IPS DF 19.7 (cell line): ENCODE data around the gene TRIM22.
"Not testable (repeated sequence)": the region's sequence is repeated elsewhere in the genome, so short reads cannot be mapped to it uniquely, and the experiment has no call there.

ENCODE experiments used
- DNase-seq: peaks from one replicate; pipeline ENCODE4 v3.0.0-alpha.2; 2013; ENCODE audit warnings: low read depth, low spot score

TRIM22 gene

DNA sequence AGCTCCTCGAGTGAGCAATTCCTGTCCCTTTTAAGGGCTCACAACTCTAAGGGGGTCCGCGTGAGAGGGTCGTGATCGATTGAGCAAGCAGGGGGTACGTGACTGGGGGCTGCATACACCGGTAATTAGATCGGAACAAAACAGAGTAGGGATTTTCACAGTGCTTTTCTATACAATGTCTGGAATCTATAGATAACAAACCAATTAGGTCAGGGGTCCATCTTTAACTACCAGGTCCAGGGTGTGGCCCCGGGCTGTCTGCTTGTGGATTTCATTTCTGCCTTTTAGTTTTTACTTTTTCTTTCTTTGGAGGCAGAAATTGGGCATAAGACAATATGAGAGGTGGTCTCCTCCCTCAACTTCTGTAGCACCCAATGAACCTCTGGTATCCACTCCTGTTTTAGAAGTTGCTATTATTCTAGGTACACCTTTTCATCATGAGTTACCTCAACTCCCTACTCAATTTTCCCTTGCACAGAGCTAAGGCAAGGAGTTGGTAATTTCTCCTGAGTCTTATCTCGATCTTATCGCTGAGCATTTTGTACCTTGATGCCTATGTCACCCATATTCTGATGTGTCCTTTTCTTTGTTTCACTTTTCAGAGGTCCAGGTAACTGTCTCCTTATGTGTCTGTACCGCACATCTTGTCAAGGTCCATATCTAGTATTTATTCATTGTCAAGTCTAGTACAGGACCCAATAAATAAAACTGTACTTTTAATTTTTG is 1.8 kb downstream of the TRIM22 start:
- not testable (repeated sequence) for DNase-seq

DNA sequence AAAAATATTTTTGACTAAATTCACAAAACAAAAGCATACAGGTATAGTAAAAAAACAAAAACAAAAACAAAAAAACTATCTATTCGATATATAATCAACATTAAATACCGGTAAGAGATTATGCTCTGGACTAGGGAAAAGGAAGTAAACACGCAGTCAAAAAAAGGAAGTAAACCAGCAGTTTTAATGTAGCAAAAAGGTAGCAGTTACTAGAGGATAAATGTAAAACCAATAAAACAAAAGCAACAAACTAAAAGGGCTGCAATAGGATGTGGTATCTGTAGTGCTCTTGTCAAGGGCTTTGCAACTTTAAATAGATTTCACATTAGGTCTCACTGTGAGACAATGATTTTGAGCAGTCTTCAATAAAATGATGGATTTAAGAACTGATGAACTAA is 2.4 kb downstream of the TRIM22 start:
- no peak for DNase-seq

DNA sequence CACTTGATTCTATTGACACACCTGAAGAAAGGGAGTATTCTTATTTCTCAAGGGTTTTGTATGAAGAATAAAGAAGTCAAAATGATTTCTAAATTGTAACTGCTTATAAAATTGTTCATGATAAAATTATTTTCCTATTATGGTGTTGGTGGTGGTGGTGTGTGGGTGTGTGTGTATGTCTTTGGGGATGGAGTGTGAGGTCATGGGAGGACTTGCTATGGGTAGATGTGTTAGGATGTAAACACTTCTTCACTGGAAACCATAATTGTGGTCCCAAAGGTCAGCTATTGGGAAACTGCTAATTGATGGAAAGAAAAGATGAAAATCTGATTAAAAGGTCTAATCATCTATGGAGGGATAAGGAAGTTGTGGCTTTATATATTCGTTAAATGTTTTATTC is 5.1 kb downstream of the TRIM22 start:
- DNase-seq = no peak

DNA sequence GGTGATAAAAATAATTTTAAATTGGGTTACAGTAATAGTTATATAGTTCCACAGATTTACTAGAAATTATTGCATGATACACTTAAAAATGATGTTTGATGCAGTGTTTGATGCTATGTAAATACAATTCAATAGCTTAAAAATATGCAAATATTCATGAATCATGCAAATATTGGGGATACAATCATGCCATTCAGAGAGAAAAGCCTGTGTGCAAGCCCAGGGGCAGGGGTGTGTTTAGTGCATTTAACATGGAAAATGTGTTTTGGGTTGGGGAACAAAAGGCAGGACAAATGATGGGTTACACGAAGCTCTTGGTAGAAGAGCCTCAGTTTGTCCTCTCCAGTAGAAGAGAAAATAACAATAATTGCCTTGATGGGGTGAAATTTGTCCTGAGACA is 6.0 kb downstream of the TRIM22 start:
- DNase-seq = no peak

DNA sequence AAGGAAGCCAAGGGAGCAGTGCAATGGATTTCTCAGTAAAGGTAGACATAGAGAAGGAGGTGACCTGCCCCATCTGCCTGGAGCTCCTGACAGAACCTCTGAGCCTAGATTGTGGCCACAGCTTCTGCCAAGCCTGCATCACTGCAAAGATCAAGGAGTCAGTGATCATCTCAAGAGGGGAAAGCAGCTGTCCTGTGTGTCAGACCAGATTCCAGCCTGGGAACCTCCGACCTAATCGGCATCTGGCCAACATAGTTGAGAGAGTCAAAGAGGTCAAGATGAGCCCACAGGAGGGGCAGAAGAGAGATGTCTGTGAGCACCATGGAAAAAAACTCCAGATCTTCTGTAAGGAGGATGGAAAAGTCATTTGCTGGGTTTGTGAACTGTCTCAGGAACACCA is 6.6 kb downstream of the TRIM22 start:
- no peak for DNase-seq

DNA sequence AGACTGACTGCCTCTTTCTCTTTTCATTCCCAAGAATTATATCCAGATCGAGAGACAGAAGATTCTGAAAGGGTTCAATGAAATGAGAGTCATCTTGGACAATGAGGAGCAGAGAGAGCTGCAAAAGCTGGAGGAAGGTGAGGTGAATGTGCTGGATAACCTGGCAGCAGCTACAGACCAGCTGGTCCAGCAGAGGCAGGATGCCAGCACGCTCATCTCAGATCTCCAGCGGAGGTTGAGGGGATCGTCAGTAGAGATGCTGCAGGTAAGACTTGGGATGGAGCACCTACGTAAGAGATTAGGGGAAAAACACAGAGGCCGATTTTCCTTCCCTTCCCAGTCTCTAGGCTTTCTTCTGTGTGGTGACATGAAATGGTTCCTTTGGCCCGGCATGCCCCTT is 8.7 kb downstream of the TRIM22 start:
- DNase-seq = no peak

- DNase-seq = no peak
These were observed 10.9 kb downstream of the TRIM22 start for GRCh38 chr11:5700421-5701054.

DNA sequence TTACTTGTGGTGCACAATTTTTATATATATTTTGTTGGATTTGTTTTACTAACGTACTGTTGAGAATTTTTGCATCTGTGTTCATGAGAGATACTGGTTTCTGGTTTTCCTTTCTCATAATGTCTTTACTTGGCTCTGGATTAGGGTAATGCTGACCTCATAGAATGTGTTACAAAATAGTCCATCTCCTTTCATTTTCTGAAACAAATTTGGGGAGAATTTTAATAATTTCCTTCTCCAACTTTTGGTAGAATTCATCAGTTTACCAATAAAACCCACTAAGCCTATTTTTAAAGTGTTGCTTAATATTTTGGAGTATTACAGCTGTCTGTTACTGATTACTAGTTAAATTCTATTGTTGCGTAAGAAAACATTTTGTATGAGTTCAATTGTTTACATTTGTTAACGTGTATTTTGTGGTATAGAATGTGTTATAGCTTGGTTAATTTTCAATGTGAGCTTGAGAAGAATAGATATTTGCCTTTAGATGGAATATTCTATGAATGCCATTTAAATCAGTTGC is 11.5 kb downstream of the TRIM22 start:
- no peak for DNase-seq

- DNase-seq = no peak
These were observed 14.3 kb downstream of the TRIM22 start for GRCh38 chr11:5703741-5704536.

DNA sequence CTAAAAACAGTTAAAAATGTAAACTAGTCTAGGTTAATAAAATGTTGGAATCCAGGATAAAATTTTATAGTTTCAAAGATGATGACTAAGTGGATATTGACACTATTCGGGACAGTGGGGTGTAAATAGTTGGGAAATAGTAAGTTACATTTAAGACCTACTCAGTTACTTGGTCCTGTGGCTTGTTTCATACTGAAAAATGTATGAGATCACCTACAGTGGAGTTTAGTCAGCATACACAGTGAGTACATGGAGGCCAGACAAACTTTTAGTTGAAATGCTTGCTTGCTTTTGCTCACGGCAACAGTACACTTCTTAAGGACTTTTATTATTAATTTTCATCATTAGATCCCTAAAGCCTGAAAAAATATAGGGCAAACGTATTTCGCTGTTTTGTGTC is 16.1 kb downstream of the TRIM22 start:
- no peak for DNase-seq

DNA sequence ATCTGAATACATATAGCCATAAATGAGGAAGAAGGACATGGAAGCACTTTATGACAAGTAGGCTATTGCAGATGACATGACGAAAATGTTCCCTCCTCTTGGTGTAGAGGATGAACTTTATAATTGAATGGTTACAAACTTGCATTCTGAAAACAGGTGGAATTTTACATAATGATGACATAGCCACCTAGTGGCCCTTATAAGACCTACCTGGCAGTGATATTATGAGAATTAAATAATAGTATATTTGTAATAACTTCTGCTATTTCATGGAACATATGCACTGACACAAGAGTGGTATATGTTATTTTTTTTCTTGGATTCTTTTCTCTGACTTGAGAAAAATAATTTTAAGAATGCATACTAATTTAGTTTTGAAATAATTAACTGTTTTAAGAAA is 22.9 kb downstream of the TRIM22 start:
- DNase-seq = no peak

- no peak for DNase-seq
These were observed 24.1 kb downstream of the TRIM22 start for GRCh38 chr11:5713695-5714094.

DNA sequence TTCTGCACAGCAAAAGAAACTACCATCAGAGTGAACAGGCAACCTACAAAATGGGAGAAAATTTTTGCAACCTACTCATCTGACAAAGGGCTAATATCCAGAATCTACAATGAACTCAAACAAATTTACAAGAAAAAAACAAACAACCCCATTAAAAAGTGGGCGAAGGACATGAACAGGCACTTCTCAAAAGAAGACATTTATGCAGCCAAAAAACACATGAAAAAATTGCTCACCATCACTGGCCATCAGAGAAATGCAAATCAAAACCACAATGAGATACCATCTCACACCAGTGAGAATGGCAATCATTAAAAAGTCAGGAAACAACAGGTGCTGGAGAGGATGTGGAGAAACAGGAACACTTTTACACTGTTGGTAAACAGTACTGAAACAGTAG is 26.9 kb downstream of the TRIM22 start:
- DNase-seq = not testable (repeated sequence)

GRCh38 chr11:5719703-5720495 is 30.3 kb downstream of the TRIM22 start:
- DNase-seq = no peak

GRCh38 chr11:5722622-5723021 is 33.0 kb downstream of the TRIM22 start:
- no peak for DNase-seq

DNA sequence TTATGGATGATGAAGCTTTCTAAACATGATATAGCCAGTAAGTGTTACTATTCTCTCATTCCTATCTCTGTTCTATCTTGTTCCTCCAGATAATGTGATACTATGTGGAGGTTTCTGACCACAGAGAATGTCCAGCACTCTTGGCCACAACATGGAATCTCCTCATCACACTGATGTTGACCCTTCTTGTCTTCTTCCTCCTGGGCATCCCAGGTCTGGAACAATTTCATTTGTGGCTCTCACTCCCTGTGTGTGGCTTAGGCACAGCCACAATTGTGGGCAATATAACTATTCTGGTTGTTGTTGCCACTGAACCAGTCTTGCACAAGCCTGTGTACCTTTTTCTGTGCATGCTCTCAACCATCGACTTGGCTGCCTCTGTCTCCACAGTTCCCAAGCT is 36.8 kb downstream of the TRIM22 start:
- DNase-seq = no peak

GRCh38 chr11:5727691-5728090 is 38.1 kb downstream of the TRIM22 start:
- DNase-seq = no peak

GRCh38 chr11:5736396-5736795 is 46.8 kb downstream of the TRIM22 start, which contains the start of gene OR56B1:
TSS of gene OR56B1 (plus strand) at chr11:5736448. CDS start at chr11:5736517, 69 bp downstream.
- no peak for DNase-seq

DNA sequence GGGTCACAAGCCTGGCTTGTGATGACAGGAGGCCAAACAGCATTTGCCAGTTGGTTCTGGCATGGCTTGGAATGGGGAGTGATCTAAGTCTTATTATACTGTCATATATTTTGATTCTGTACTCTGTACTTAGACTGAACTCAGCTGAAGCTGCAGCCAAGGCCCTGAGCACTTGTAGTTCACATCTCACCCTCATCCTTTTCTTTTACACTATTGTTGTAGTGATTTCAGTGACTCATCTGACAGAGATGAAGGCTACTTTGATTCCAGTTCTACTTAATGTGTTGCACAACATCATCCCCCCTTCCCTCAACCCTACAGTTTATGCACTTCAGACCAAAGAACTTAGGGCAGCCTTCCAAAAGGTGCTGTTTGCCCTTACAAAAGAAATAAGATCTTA is 47.5 kb downstream of the TRIM22 start:
- no peak for DNase-seq

- no peak for DNase-seq
These were observed 48.2 kb downstream of the TRIM22 start for GRCh38 chr11:5737670-5738392.

- no peak for DNase-seq
These were observed 48.8 kb downstream of the TRIM22 start for GRCh38 chr11:5738431-5738830.
